CD14-positive monocyte (primary cell): ENCODE measurements around the gene CDC37. TPM values are rescaled to one million over a fixed set of nuclear protein-coding genes. Genes with fewer than 3 reads are reported as not detected.

Experiments used
- DNase-seq, 3 donors: peaks; one replicate each; pipeline ENCODE4 v3.0.0-alpha.2; 2011 to 2022
- H2AFZ ChIP-seq: 2 replicates; pipeline ENCODE4 v1.6.0; 2012; ENCODE audit warnings: mild to moderate bottlenecking, low read depth, low read length, inconsistent platforms; ENCODE audit not compliant: insufficient read depth, poor library complexity, severe bottlenecking
- H3K27ac ChIP-seq, 2 donors: 1 replicate in 1 of 2; 2 replicates in 1 of 2; pipeline ENCODE4 v1.5.1; 2012 to 2013; ENCODE audit warnings: low read length in 2 of 2, control low read depth in 1 of 2, inconsistent platforms in 1 of 2, low read depth in 1 of 2, mild to moderate bottlenecking in 1 of 2
- H3K27me3 ChIP-seq, 2 donors: one replicate each; pipeline versions ENCODE4 v1.6.0 to v1.6.1; 2011 to 2013; ENCODE audit warnings: low read length in 2 of 2; ENCODE audit not compliant: control insufficient read depth in 2 of 2, insufficient read depth in 2 of 2
- H3K36me3 ChIP-seq, 2 donors: replicated peaks in 1 of 2; 1 replicate in 1 of 2; 2 replicates in 1 of 2; pipeline versions ENCODE4 v1.5.1 to v1.6.1; 2012 to 2013; ENCODE audit warnings: low read length in 2 of 2, control low read depth in 1 of 2, inconsistent platforms in 1 of 2, mild to moderate bottlenecking in 1 of 2; ENCODE audit not compliant: insufficient read depth in 2 of 2, control insufficient read depth in 1 of 2
- H3K4me1 ChIP-seq, 2 donors: 1 replicate in 1 of 2; 2 replicates in 1 of 2; pipeline versions ENCODE4 v1.5.1 to v1.6.1; 2012 to 2013; ENCODE audit warnings: low read length in 2 of 2, control low read depth in 1 of 2, inconsistent platforms in 1 of 2, mild to moderate bottlenecking in 1 of 2, moderate library complexity in 1 of 2; ENCODE audit not compliant: insufficient read depth in 2 of 2, control insufficient read depth in 1 of 2
- H3K4me2 ChIP-seq: replicated peaks from 2 replicates; pipeline ENCODE3; 2012; ENCODE audit warnings: low read length, moderate library complexity, mild to moderate bottlenecking; ENCODE audit not compliant: poor library complexity, severe bottlenecking; ENCODE audit errors: extremely low read depth
- H3K4me3 ChIP-seq, 3 experiments: fragments of 200-600 bp in 1 of 3; sonication (generic) in 1 of 3; replicated peaks in 1 of 3; 1 replicate in 2 of 3; 2 replicates in 1 of 3; pipeline ENCODE4 v1.5.1; 2011 to 2013; ENCODE audit warnings: low read length in 3 of 3, mild to moderate bottlenecking in 3 of 3, control low read depth in 2 of 3, low read depth in 2 of 3, inconsistent platforms in 1 of 3, moderate library complexity in 1 of 3
- H3K79me2 ChIP-seq: 2 replicates; pipeline ENCODE4 v1.6.0; 2012; ENCODE audit warnings: mild to moderate bottlenecking, control low read depth, inconsistent platforms, low read length, moderate library complexity; ENCODE audit not compliant: insufficient read depth
- H3K9ac ChIP-seq: 2 replicates; pipeline ENCODE4 v1.6.0; 2017; ENCODE audit warnings: low read length, mild to moderate bottlenecking; ENCODE audit not compliant: insufficient read depth, poor library complexity, severe bottlenecking
- H3K9me3 ChIP-seq, 2 donors: replicated peaks in 1 of 2; 1 replicate in 1 of 2; 2 replicates in 1 of 2; pipeline versions ENCODE4 v1.5.1 to v1.6.1; 2012 to 2013; ENCODE audit warnings: low read length in 2 of 2, control low read depth in 1 of 2; ENCODE audit not compliant: control insufficient read depth in 1 of 2, insufficient read depth in 1 of 2
- H4K20me1 ChIP-seq: 2 replicates; pipeline ENCODE4 v1.6.0; 2012; ENCODE audit warnings: mild to moderate bottlenecking, low read length, control low read depth, moderate library complexity; ENCODE audit not compliant: insufficient read depth
- H3K27ac Mint-ChIP-seq, 7 donors: one replicate each; pipeline ENCODE4 v1.8.0; 2020; ENCODE audit warnings: mild to moderate bottlenecking in 7 of 7, mixed read lengths in 7 of 7, moderate library complexity in 6 of 7, inconsistent platforms in 2 of 7
- H3K27me3 Mint-ChIP-seq, 3 donors: one replicate each; pipeline ENCODE4 v1.8.0; 2021 to 2022; ENCODE audit warnings: low read depth in 3 of 3, mild to moderate bottlenecking in 3 of 3, mixed read lengths in 3 of 3, moderate library complexity in 3 of 3, inconsistent platforms in 1 of 3
- H3K36me3 Mint-ChIP-seq, 2 donors: one replicate each; pipeline ENCODE4 v1.8.0; 2020; ENCODE audit warnings: mixed read lengths in 2 of 2, inconsistent platforms in 1 of 2, mild to moderate bottlenecking in 1 of 2
- H3K4me1 Mint-ChIP-seq: one replicate; pipeline ENCODE4 v1.8.0; 2020; ENCODE audit warnings: mild to moderate bottlenecking, mixed read lengths
- H3K4me3 Mint-ChIP-seq, 2 donors: one replicate each; pipeline ENCODE4 v1.8.0; 2020; ENCODE audit warnings: mild to moderate bottlenecking in 2 of 2, mixed read lengths in 2 of 2, moderate library complexity in 1 of 2
- H3K9me3 Mint-ChIP-seq, 7 donors: one replicate each; pipeline ENCODE4 v1.8.0; 2020 to 2022; ENCODE audit warnings: mixed read lengths in 7 of 7, mild to moderate bottlenecking in 6 of 7, moderate library complexity in 6 of 7, inconsistent platforms in 2 of 7
- WGBS: methylation state at CpG from one replicate; pipeline ENCODE4 v1.1.5; 2013; ENCODE audit warnings: missing lambda C conversion rate; ENCODE audit not compliant: insufficient coverage; 5-methylcytosine and 5-hydroxymethylcytosine counted together
- intact Hi-C, 2 donors: fragments of 100-400 bp; cut with micrococcal nuclease; formaldehyde crosslinking; loops; one replicate each; pipeline versions ENCODE4 v1.15.0 to v1.15.1; 2023
- polyA plus RNA-seq, 3 donors: library from polyadenylated mRNA; depleted of rRNA in 1 of 3; unstranded in 2 of 3; stranded (reverse) in 1 of 3; fragments of 300-500 nt in 2 of 3; fragments of >200 nt in 1 of 3; fragmentation: Illumina TruSeq in 2 of 3; gene quantifications; 1 replicate in 2 of 3; 2 replicates in 1 of 3; pipeline ENCODE4 v1.2.3, GENCODE V29; 2012 to 2021
- TF ChIP-seq, protein P1 (sequence below): fragments of 200-600 bp; IDR thresholded peaks from one replicate; pipeline ENCODE4 v1.8.0; 2022; ENCODE audit warnings: antibody characterized with exemption, mild to moderate bottlenecking

Gene CDC37
- polyA plus RNA-seq, 3 donors = 49.3 to 575 (median 54.9) TPM

- TF ChIP-seq, protein P1, sequence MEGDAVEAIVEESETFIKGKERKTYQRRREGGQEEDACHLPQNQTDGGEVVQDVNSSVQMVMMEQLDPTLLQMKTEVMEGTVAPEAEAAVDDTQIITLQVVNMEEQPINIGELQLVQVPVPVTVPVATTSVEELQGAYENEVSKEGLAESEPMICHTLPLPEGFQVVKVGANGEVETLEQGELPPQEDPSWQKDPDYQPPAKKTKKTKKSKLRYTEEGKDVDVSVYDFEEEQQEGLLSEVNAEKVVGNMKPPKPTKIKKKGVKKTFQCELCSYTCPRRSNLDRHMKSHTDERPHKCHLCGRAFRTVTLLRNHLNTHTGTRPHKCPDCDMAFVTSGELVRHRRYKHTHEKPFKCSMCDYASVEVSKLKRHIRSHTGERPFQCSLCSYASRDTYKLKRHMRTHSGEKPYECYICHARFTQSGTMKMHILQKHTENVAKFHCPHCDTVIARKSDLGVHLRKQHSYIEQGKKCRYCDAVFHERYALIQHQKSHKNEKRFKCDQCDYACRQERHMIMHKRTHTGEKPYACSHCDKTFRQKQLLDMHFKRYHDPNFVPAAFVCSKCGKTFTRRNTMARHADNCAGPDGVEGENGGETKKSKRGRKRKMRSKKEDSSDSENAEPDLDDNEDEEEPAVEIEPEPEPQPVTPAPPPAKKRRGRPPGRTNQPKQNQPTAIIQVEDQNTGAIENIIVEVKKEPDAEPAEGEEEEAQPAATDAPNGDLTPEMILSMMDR = no peak
- H3K27ac Mint-ChIP-seq = peak overlapping the region; percentile 88 to 99 (median 97)
- intact Hi-C loops = loop anchor here in 1 of 2 donors (2.0 kb wide), 1 partner anchor 14 kb away; no protein-coding TSS in a partner anchor
Observed at GRCh38 chr19:10430505-10431253, 27.3 kb upstream of the CDC37 start.

DNA sequence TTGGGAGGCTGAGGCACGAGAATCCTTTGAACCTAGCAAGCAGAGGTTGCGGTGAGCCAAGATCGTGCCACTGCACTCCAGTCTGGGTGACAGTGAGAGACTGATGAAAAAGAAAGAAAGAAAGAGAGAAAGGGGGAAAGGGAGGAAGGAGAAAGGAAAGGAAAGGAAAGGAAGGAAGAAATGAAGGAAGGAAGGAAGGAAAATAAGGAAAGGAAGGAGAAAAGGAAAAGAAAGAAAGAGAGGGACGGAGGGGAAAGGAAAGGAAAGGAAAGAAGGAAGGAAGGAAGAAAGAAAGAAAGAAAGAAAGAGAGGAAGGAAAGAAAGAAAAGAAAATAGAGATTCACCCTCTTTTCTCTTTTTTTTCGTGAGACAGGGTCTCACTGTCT is 25.6 kb upstream of the CDC37 start:
- Histone ChIP-seq H3K36me3 (no peaks in the 10 kb centered on the region), H3K27me3 (peaks cover 3 to 33% of the 10 kb centered on the region in 2 donors), H3K4me3 (no peak overlapping the region), H2AFZ (no peak overlapping the region), H3K79me2 (no peaks in the 10 kb centered on the region), H3K4me1 (peaks cover 72 to 82% of the 10 kb centered on the region in 2 donors), H3K9me3 (no peaks in the 10 kb centered on the region), H3K9ac (peak overlapping the region; percentile 16), H3K4me2 (no peak overlapping the region), H3K27ac (peak overlapping the region in 1 of 2 donors; percentile 79), H4K20me1 (no peaks in the 10 kb centered on the region)
- H3K27ac Mint-ChIP-seq = peak overlapping the region; percentile 85 to 99 (median 97)
- H3K4me3 Mint-ChIP-seq = peak overlapping the region in 1 of 2 donors; percentile 78
- intact Hi-C loops = loop anchor here in 1 of 2 donors (10.0 kb wide), 1 partner anchor 1136 kb away; no protein-coding TSS in a partner anchor
- H3K27me3 Mint-ChIP-seq = peaks cover 41 to 72% (median 53%) of the 10 kb centered on the region in 3 donors
- H3K36me3 Mint-ChIP-seq = peaks cover 32 to 38% of the 10 kb centered on the region in 2 donors
- WGBS = 70% methylated on average over 4 of the region's 5 CpGs
- DNase-seq = no peak
- peaks cover 0 to 21% (median 5%) of the 10 kb centered on the region in 7 donors for H3K9me3 Mint-ChIP-seq
- peaks cover 81% of the 10 kb centered on the region for H3K4me1 Mint-ChIP-seq
- TF ChIP-seq, protein P1 = no peak

More at GRCh38 chr19:10430505-10431253, 27.3 kb upstream of the CDC37 start:
- H3K27me3 ChIP-seq = peaks cover 3 to 33% of the 10 kb centered on the region in 2 donors
- H3K4me2 ChIP-seq = peak overlapping the region; percentile 76
- no peak overlapping the region for H2AFZ ChIP-seq
- peaks cover 56 to 65% of the 10 kb centered on the region in 2 donors for H3K4me1 ChIP-seq
- peak; percentile 52 to 60 (median 54) for DNase-seq
- H3K27me3 Mint-ChIP-seq = peaks cover 41 to 67% (median 56%) of the 10 kb centered on the region in 3 donors
- no peaks in the 10 kb centered on the region for H4K20me1 ChIP-seq
- H3K4me3 Mint-ChIP-seq = peak overlapping the region; percentile 87 to 96
- H3K36me3 Mint-ChIP-seq = peaks cover 38 to 41% of the 10 kb centered on the region in 2 donors
- peaks cover 0 to 21% (median 5%) of the 10 kb centered on the region in 7 donors for H3K9me3 Mint-ChIP-seq
- peak overlapping the region; percentile 62 to 78 for H3K27ac ChIP-seq
- 5% methylated on average over 72 of the region's 75 CpGs for WGBS
- H3K36me3 ChIP-seq = no peaks in the 10 kb centered on the region
- H3K4me3 ChIP-seq = peak overlapping the region; percentile 43 to 77 (median 51)
- H3K4me1 Mint-ChIP-seq = peaks cover 67% of the 10 kb centered on the region
- peak overlapping the region; percentile 75 for H3K9ac ChIP-seq
- H3K79me2 ChIP-seq = no peaks in the 10 kb centered on the region
- H3K9me3 ChIP-seq = no peaks in the 10 kb centered on the region
